HepG2 (cell line): ENCODE measurements around the gene SHISA5. TPM values are rescaled to one million over a fixed set of nuclear protein-coding genes. Genes with fewer than 3 reads are reported as not detected.

ENCODE experiments used
- AKAP8 ChIP-seq: sonication (generic); formaldehyde crosslinking; IDR thresholded peaks from 2 replicates; pipeline ENCODE4 v1.5.1; 2020; ENCODE audit warnings: mild to moderate bottlenecking, missing genetic modification reagents
- ELF3 ChIP-seq: IDR thresholded peaks from 2 replicates; pipeline ENCODE4 v1.6.1; 2016; ENCODE audit warnings: missing genetic modification reagents, missing compliant biosample characterization
- FOXM1 ChIP-seq: sonication (generic); formaldehyde crosslinking; IDR thresholded peaks from 2 replicates; pipeline ENCODE4 v1.5.0; 2020; ENCODE audit warnings: missing genetic modification reagents
- FOXO1 ChIP-seq: sonication (generic); formaldehyde crosslinking; IDR thresholded peaks from 2 replicates; pipeline ENCODE4 v1.4.0; 2020; ENCODE audit warnings: missing genetic modification reagents
- FOXP1 ChIP-seq, 2 experiments: fragments of 450-650 bp in 1 of 2; IDR thresholded peaks; 2 replicates each; pipeline ENCODE4 v1.6.1; 2017 to 2018; ENCODE audit warnings: antibody characterized with exemption in 1 of 2
- HDAC1 ChIP-seq: sonication (generic); formaldehyde crosslinking; IDR thresholded peaks from 2 replicates; pipeline ENCODE4 v1.5.1; 2020; ENCODE audit warnings: mild to moderate bottlenecking, missing genetic modification reagents
- KDM3A ChIP-seq: IDR thresholded peaks from 2 replicates; pipeline ENCODE4 v1.6.1; 2018; ENCODE audit warnings: low read depth, missing compliant biosample characterization
- NR2F1 ChIP-seq, 2 experiments: fragments of 450-650 bp in 1 of 2; formaldehyde crosslinking in 1 of 2; IDR thresholded peaks; 2 replicates each; pipeline versions ENCODE4 v1.5.0 to v1.6.1; 2016 to 2020; ENCODE audit warnings: mild to moderate bottlenecking in 1 of 2, missing compliant biosample characterization in 1 of 2, missing genetic modification reagents in 1 of 2, moderate library complexity in 1 of 2
- RARA ChIP-seq: IDR thresholded peaks from 2 replicates; pipeline ENCODE4 v1.6.1; 2016; ENCODE audit warnings: missing genetic modification reagents, missing compliant biosample characterization
- SOX13 ChIP-seq, 3 experiments: fragments of 450-650 bp in 1 of 3; sonication (generic) in 1 of 3; formaldehyde crosslinking in 1 of 3; IDR thresholded peaks in 2 of 3; conservative IDR thresholded peaks in 1 of 3; 2 replicates each; pipeline versions ENCODE4 v1.5.0 to v1.6.1; 2016 to 2020; ENCODE audit warnings: antibody characterized with exemption in 1 of 3, mild to moderate bottlenecking in 1 of 3, missing compliant biosample characterization in 1 of 3, missing genetic modification reagents in 1 of 3, moderate library complexity in 1 of 3
- TAF1 ChIP-seq: sonication (generic); formaldehyde crosslinking; IDR thresholded peaks from 2 replicates; pipeline ENCODE4 v1.4.0; 2020; ENCODE audit warnings: missing genetic modification reagents
- ZNF274 ChIP-seq: sonication (generic); formaldehyde crosslinking; IDR thresholded peaks from 2 replicates; pipeline ENCODE4 v1.5.1; 2020; ENCODE audit warnings: mild to moderate bottlenecking, missing genetic modification reagents
- ZNF768 ChIP-seq: sonication (generic); formaldehyde crosslinking; IDR thresholded peaks from 2 replicates; pipeline ENCODE4 v1.4.0; 2020; ENCODE audit warnings: missing genetic modification reagents
- ZSCAN25 ChIP-seq: sonication (generic); formaldehyde crosslinking; IDR thresholded peaks from 2 replicates; pipeline ENCODE4 v1.8.0; 2022; ENCODE audit warnings: mild to moderate bottlenecking, missing genetic modification reagents
- polyA plus RNA-seq, 8 experiments: library from polyadenylated mRNA; depleted of rRNA in 3 of 8; stranded (reverse) in 7 of 8; unstranded in 1 of 8; fragments of >200 nt; fragmentation: Illumina TruSeq in 4 of 8; extraction: Trizol in 4 of 8; gene quantifications; 2 replicates each; pipeline versions ENCODE4 v1.2.1 to v1.2.3, GENCODE V29; 2011 to 2016; ENCODE audit warnings: low read depth in 4 of 8, missing spikeins in 1 of 8, mixed read lengths in 1 of 8; ENCODE audit not compliant: insufficient read depth in 1 of 8
- total RNA-seq, 5 experiments: library from RNA; depleted of rRNA; stranded (reverse); fragments of >200 nt; fragmentation: Illumina TruSeq; extraction: Trizol; gene quantifications; 2 replicates each; pipeline ENCODE4 v1.2.3, GENCODE V29; 2016; ENCODE audit warnings: low read depth in 1 of 5
- TF ChIP-seq, protein P1 (sequence below): sonication (generic); formaldehyde crosslinking; IDR thresholded peaks from 2 replicates; pipeline ENCODE4 v1.4.0; 2020; ENCODE audit warnings: missing genetic modification reagents
- TF ChIP-seq, protein P2 (sequence below): sonication (generic); formaldehyde crosslinking; IDR thresholded peaks from 2 replicates; pipeline ENCODE4 v1.5.0; 2020; ENCODE audit warnings: mild to moderate bottlenecking, missing genetic modification reagents
- TF ChIP-seq, protein P3 (sequence below): sonication (generic); formaldehyde crosslinking; IDR thresholded peaks from 2 replicates; pipeline ENCODE4 v1.5.1; 2020; ENCODE audit warnings: mild to moderate bottlenecking, missing genetic modification reagents, borderline replicate concordance

Gene SHISA5
- total and polyA plus RNA-seq, 2 of the 13 experiments (the other 11 are each of a cell fraction or from before 2014, with no cell fraction given): 75.8 to 91.4 TPM

GRCh38 chr3:48431224-48432029 lies 72.5 kb downstream of the SHISA5 start (continued):
- TF ChIP-seq, protein P1, sequence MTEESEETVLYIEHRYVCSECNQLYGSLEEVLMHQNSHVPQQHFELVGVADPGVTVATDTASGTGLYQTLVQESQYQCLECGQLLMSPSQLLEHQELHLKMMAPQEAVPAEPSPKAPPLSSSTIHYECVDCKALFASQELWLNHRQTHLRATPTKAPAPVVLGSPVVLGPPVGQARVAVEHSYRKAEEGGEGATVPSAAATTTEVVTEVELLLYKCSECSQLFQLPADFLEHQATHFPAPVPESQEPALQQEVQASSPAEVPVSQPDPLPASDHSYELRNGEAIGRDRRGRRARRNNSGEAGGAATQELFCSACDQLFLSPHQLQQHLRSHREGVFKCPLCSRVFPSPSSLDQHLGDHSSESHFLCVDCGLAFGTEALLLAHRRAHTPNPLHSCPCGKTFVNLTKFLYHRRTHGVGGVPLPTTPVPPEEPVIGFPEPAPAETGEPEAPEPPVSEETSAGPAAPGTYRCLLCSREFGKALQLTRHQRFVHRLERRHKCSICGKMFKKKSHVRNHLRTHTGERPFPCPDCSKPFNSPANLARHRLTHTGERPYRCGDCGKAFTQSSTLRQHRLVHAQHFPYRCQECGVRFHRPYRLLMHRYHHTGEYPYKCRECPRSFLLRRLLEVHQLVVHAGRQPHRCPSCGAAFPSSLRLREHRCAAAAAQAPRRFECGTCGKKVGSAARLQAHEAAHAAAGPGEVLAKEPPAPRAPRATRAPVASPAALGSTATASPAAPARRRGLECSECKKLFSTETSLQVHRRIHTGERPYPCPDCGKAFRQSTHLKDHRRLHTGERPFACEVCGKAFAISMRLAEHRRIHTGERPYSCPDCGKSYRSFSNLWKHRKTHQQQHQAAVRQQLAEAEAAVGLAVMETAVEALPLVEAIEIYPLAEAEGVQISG (CRISPR knock-in tag): peak; percentile 78
- TF ChIP-seq TAF1 (CRISPR knock-in tag) (peak; percentile 22; the same call in 1 of the 2 replicates), FOXO1 (CRISPR knock-in tag) (peak; percentile 86), AKAP8 (0 out of 2 replicates have a peak, but pooled peaks have one; percentile 41), KDM3A (CRISPR knock-in tag) (peak; percentile 28; the same call in 1 of the 2 replicates), ZSCAN25 (CRISPR knock-in tag) (peak; percentile 93), RARA (CRISPR knock-in tag) (peak; percentile 86), HDAC1 (peak; percentile 97), FOXM1 (no peak), NR2F1 (CRISPR knock-in tag; IDR thresholded peaks at IDR 0.05) (peak; percentile 89 to 96), ZNF768 (CRISPR knock-in tag) (0 out of 2 replicates have a peak, but pooled peaks have one; percentile 11), ELF3 (CRISPR knock-in tag) (peak; percentile 65), FOXP1 (IDR thresholded peaks at IDR 0.05) (no peak), FOXP1 (CRISPR knock-in tag; IDR thresholded peaks at IDR 0.05) (peak; percentile 76), SOX13 (IDR thresholded peaks at IDR 0.05) (no peak), SOX13 (CRISPR knock-in tag; conservative IDR thresholded peaks at IDR 0.05 in 1 of 2, IDR thresholded peaks at IDR 0.05 in 1 of 2) (peak in 1 of 2 experiments; percentile 88; a peak in 2 of 4 replicates), ZNF274 (CRISPR knock-in tag) (0 out of 2 replicates have a peak, but pooled peaks have one; percentile 67)
- TF ChIP-seq, protein P2, sequence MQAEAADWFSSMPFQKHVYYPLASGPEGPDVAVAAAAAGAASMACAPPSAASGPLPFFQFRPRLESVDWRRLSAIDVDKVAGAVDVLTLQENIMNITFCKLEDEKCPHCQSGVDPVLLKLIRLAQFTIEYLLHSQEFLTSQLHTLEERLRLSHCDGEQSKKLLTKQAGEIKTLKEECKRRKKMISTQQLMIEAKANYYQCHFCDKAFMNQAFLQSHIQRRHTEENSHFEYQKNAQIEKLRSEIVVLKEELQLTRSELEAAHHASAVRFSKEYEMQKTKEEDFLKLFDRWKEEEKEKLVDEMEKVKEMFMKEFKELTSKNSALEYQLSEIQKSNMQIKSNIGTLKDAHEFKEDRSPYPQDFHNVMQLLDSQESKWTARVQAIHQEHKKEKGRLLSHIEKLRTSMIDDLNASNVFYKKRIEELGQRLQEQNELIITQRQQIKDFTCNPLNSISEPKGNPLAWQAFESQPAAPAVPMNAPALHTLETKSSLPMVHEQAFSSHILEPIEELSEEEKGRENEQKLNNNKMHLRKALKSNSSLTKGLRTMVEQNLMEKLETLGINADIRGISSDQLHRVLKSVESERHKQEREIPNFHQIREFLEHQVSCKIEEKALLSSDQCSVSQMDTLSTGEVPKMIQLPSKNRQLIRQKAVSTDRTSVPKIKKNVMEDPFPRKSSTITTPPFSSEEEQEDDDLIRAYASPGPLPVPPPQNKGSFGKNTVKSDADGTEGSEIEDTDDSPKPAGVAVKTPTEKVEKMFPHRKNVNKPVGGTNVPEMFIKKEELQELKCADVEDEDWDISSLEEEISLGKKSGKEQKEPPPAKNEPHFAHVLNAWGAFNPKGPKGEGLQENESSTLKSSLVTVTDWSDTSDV (CRISPR knock-in tag): no peak
- TF ChIP-seq, protein P3, sequence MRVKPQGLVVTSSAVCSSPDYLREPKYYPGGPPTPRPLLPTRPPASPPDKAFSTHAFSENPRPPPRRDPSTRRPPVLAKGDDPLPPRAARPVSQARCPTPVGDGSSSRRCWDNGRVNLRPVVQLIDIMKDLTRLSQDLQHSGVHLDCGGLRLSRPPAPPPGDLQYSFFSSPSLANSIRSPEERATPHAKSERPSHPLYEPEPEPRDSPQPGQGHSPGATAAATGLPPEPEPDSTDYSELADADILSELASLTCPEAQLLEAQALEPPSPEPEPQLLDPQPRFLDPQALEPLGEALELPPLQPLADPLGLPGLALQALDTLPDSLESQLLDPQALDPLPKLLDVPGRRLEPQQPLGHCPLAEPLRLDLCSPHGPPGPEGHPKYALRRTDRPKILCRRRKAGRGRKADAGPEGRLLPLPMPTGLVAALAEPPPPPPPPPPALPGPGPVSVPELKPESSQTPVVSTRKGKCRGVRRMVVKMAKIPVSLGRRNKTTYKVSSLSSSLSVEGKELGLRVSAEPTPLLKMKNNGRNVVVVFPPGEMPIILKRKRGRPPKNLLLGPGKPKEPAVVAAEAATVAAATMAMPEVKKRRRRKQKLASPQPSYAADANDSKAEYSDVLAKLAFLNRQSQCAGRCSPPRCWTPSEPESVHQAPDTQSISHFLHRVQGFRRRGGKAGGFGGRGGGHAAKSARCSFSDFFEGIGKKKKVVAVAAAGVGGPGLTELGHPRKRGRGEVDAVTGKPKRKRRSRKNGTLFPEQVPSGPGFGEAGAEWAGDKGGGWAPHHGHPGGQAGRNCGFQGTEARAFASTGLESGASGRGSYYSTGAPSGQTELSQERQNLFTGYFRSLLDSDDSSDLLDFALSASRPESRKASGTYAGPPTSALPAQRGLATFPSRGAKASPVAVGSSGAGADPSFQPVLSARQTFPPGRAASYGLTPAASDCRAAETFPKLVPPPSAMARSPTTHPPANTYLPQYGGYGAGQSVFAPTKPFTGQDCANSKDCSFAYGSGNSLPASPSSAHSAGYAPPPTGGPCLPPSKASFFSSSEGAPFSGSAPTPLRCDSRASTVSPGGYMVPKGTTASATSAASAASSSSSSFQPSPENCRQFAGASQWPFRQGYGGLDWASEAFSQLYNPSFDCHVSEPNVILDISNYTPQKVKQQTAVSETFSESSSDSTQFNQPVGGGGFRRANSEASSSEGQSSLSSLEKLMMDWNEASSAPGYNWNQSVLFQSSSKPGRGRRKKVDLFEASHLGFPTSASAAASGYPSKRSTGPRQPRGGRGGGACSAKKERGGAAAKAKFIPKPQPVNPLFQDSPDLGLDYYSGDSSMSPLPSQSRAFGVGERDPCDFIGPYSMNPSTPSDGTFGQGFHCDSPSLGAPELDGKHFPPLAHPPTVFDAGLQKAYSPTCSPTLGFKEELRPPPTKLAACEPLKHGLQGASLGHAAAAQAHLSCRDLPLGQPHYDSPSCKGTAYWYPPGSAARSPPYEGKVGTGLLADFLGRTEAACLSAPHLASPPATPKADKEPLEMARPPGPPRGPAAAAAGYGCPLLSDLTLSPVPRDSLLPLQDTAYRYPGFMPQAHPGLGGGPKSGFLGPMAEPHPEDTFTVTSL (CRISPR knock-in tag): peak; percentile 62; the same call in 1 of the 2 replicates
